NB4 (cell line): Measurements from ENCODE around the gene MIA3.

Experiments
- POLR2A ChIP-seq: IDR thresholded peaks from 2 replicates; pipeline ENCODE4 v1.6.1; 2011; ENCODE audit warnings: mild to moderate bottlenecking; ENCODE audit not compliant: insufficient read length; ENCODE audit errors: extremely low read depth
- TF ChIP-seq, protein P1 (sequence below): IDR thresholded peaks from one replicate; pipeline ENCODE4 v1.5.1; 2012; ENCODE audit warnings: low read depth, low read length
- TF ChIP-seq, protein P2 (sequence below): IDR thresholded peaks from 2 replicates; pipeline ENCODE4 v1.6.1; 2011; ENCODE audit warnings: low read depth, low read length

- TF ChIP-seq, protein P1, sequence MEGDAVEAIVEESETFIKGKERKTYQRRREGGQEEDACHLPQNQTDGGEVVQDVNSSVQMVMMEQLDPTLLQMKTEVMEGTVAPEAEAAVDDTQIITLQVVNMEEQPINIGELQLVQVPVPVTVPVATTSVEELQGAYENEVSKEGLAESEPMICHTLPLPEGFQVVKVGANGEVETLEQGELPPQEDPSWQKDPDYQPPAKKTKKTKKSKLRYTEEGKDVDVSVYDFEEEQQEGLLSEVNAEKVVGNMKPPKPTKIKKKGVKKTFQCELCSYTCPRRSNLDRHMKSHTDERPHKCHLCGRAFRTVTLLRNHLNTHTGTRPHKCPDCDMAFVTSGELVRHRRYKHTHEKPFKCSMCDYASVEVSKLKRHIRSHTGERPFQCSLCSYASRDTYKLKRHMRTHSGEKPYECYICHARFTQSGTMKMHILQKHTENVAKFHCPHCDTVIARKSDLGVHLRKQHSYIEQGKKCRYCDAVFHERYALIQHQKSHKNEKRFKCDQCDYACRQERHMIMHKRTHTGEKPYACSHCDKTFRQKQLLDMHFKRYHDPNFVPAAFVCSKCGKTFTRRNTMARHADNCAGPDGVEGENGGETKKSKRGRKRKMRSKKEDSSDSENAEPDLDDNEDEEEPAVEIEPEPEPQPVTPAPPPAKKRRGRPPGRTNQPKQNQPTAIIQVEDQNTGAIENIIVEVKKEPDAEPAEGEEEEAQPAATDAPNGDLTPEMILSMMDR, result no peak
- peak; percentile 85 for TF ChIP-seq POLR2A
- TF ChIP-seq, protein P2, sequence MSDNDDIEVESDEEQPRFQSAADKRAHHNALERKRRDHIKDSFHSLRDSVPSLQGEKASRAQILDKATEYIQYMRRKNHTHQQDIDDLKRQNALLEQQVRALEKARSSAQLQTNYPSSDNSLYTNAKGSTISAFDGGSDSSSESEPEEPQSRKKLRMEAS, result 0 out of 2 replicates have a peak, but pooled peaks have one; percentile 18
Observed at GRCh38 chr1:222618001-222618879, at the start of gene MIA3.
